ENCODE results near the gene DYRK4. TPM values are rescaled to one million over a fixed set of nuclear protein-coding genes. Genes with fewer than 3 reads are reported as not detected.

The DYRK4 gene
- polyA plus RNA-seq, 1 donor (not counting 4 experiments of a cell fraction or from before 2014, with no cell fraction given): 64.6 TPM

- no peak overlapping the region for H3K9ac ChIP-seq (ENCODE audit: control insufficient read depth, extremely low read depth, insufficient read depth, low read length)
- no peak for TF ChIP-seq EZH2 (IDR thresholded peaks at IDR 0.05; ENCODE audit: low read length)
- no peak for TF ChIP-seq CTCF (optimal IDR thresholded peaks at IDR 0.05 in 1 of 3, IDR thresholded peaks at IDR 0.05 in 1 of 3, conservative IDR thresholded peaks at IDR 0.05 in 1 of 3; ENCODE audit: extremely low read depth in 1 of 3, insufficient read depth in 2 of 3, low read length in 3 of 3)
- no peak for FAIRE-seq
Measured at GRCh38 chr12:4535871-4536270, 26.1 kb upstream of the DYRK4 start.

GRCh38 chr12:4538207-4539160 is 23.5 kb upstream of the DYRK4 start, which contains the start of gene RAD51AP1:
Gene RAD51AP1 (plus strand): TSS chr12:4538890. CDS start chr12:4538940, 50 bp downstream.
- Histone ChIP-seq H3K79me2 (ENCODE audit: control insufficient read depth, insufficient read depth, low read length) (peaks cover 33% of the 10 kb centered on the region), H3K27me3 (ENCODE audit: control insufficient read depth, extremely low read depth, insufficient read depth, low read length) (no peaks in the 10 kb centered on the region), H2AFZ (ENCODE audit: control insufficient read depth, low read length) (peak within 1 kb of the TSS; percentile 100), H3K9ac (ENCODE audit: control insufficient read depth, extremely low read depth, insufficient read depth, low read length) (peak within 1 kb of the TSS; percentile 99), H3K4me3 (ENCODE audit: control insufficient read depth in 2 of 3, extremely low read depth in 1 of 3, insufficient read depth in 2 of 3, low read depth in 1 of 3, low read length in 3 of 3) (peak within 1 kb of the TSS; percentile 63 to 96 (median 95)), H3K4me1 (ENCODE audit: control insufficient read depth, extremely low read depth, insufficient read depth, low read length) (peaks cover 8% of the 10 kb centered on the region), H3K9me1 (ENCODE audit: control insufficient read depth, extremely low read depth, insufficient read depth, low read length) (no peaks in the 10 kb centered on the region), H3K4me2 (ENCODE audit: control insufficient read depth, extremely low read depth, insufficient read depth, low read depth, low read length) (peak within 1 kb of the TSS; percentile 89), H4K20me1 (ENCODE audit: control insufficient read depth, extremely low read depth, insufficient read depth, low read length) (no peaks in the 10 kb centered on the region), H3K27ac (ENCODE audit: control insufficient read depth, insufficient read depth, low read length) (peak within 1 kb of the TSS; percentile 100), H3K9me3 (ENCODE audit: control insufficient read depth, low read depth, low read length) (no peaks in the 10 kb centered on the region), H3K36me3 (ENCODE audit: control insufficient read depth in 2 of 2, extremely low read depth in 1 of 2, insufficient read depth in 2 of 2, low read length in 2 of 2) (peaks cover 0 to 4% of the 10 kb centered on the region in 2 experiments)
- TF ChIP-seq CTCF (optimal IDR thresholded peaks at IDR 0.05 in 1 of 3, IDR thresholded peaks at IDR 0.05 in 1 of 3, conservative IDR thresholded peaks at IDR 0.05 in 1 of 3; ENCODE audit: extremely low read depth in 1 of 3, insufficient read depth in 2 of 3, low read length in 3 of 3) (no peak), EZH2 (IDR thresholded peaks at IDR 0.05; ENCODE audit: low read length) (no peak)
- dilution Hi-C loops (cut with MboI; ENCODE audit: extremely low pct_ligation_motif_present, low sequenced_read_pairs): no loop called here
- DNase-seq (ENCODE audit: low read depth, low spot score): peak; percentile 41
- peak; percentile 83 for FAIRE-seq

More at GRCh38 chr12:4535871-4536270, 26.1 kb upstream of the DYRK4 start:
- no peak overlapping the region for H3K4me2 ChIP-seq (ENCODE audit: control insufficient read depth, extremely low read depth, insufficient read depth, low read depth, low read length)
- DNase-seq (ENCODE audit: low read depth, low spot score): no peak
- H3K9me1 ChIP-seq (ENCODE audit: control insufficient read depth, extremely low read depth, insufficient read depth, low read length): no peaks in the 10 kb centered on the region
- H3K4me3 ChIP-seq (ENCODE audit: control insufficient read depth in 2 of 3, extremely low read depth in 1 of 3, insufficient read depth in 2 of 3, low read depth in 1 of 3, low read length in 3 of 3): no peak overlapping the region
- peaks cover 8% of the 10 kb centered on the region for H3K4me1 ChIP-seq (ENCODE audit: control insufficient read depth, extremely low read depth, insufficient read depth, low read length)
- dilution Hi-C loops (cut with MboI; ENCODE audit: extremely low pct_ligation_motif_present, low sequenced_read_pairs): no loop called here
- peaks cover 3 to 10% of the 10 kb centered on the region in 2 experiments for H3K36me3 ChIP-seq (ENCODE audit: control insufficient read depth in 2 of 2, extremely low read depth in 1 of 2, insufficient read depth in 2 of 2, low read length in 2 of 2)
- H3K27ac ChIP-seq (ENCODE audit: control insufficient read depth, insufficient read depth, low read length): no peak overlapping the region
- no peaks in the 10 kb centered on the region for H4K20me1 ChIP-seq (ENCODE audit: control insufficient read depth, extremely low read depth, insufficient read depth, low read length)
- no peaks in the 10 kb centered on the region for H3K9me3 ChIP-seq (ENCODE audit: control insufficient read depth, low read depth, low read length)
- H3K79me2 ChIP-seq (ENCODE audit: control insufficient read depth, insufficient read depth, low read length): peaks cover 33% of the 10 kb centered on the region
- no peaks in the 10 kb centered on the region for H3K27me3 ChIP-seq (ENCODE audit: control insufficient read depth, extremely low read depth, insufficient read depth, low read length)
- no peak overlapping the region for H2AFZ ChIP-seq (ENCODE audit: control insufficient read depth, low read length)
